GM18858 (cell line): ENCODE results near the gene UBE2G1.
"Not testable (repeated sequence)": the region's sequence is repeated elsewhere in the genome, so short reads cannot be mapped to it uniquely, and the experiment has no call there.

ENCODE experiments used
- ATAC-seq: cut with Tn5 transposase; IDR thresholded peaks from one replicate; pipeline ENCODE4 v1.9.1; 2021; ENCODE audit not compliant: unreplicated experiment

The UBE2G1 gene

DNA sequence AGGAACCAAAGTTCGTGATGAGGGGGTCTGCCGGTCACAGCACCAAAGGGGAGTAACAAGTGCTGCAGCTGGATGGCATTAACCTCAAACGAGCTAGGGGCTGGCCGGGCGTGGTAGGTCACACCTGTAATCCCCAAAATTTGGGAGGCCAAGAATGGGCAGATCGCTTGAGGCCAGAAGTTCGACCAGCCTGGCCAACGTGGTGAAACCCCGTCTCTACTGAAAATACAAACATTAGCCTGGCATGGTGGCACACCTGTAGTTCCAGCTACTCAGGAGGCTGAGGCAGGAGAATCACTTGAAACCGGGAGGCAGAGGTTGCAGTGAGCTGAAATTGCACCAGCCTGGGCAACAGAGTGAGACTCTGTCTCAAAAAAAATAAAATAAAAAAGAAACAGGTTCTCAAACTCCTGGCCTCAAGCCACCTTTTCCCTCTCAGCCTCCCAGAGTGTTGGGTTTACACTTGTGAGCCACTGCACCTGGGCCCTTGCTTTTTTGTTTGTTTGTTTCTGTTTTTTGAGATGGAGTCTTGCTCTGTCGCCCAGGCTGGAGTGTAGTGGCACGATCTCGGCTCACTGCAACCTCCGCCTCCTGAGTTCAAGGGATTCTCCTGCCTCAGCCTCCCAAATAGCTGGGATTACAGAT lies 9.4 kb upstream of the UBE2G1 start:
- not testable (repeated sequence) for ATAC-seq

- ATAC-seq, result peak; percentile 65
Observed at GRCh38 chr17:4375039-4375748, 8.7 kb upstream of the UBE2G1 start.

- ATAC-seq, result no peak
Observed at GRCh38 chr17:4369557-4370230, 3.2 kb upstream of the UBE2G1 start.

DNA sequence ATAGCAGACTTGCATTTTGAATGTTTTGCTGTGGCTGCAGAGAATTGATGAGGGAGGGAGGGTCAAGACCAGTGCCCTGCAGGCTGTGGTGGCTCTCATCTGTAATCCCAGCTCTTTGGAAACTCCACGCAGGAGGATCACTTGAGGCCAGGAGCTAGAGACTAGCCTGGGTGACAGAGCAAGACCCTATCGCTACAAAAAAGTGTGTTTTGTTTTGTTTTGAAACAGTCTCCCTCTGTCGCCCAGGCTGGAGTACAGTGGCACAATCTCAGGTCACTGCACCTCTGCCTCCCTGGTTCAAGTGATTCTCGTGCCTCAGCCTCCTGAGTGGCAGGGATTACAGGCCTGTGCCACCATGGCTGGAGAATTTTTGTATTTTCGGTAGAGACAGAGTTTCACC lies 1.9 kb upstream of the UBE2G1 start:
- no peak for ATAC-seq

DNA sequence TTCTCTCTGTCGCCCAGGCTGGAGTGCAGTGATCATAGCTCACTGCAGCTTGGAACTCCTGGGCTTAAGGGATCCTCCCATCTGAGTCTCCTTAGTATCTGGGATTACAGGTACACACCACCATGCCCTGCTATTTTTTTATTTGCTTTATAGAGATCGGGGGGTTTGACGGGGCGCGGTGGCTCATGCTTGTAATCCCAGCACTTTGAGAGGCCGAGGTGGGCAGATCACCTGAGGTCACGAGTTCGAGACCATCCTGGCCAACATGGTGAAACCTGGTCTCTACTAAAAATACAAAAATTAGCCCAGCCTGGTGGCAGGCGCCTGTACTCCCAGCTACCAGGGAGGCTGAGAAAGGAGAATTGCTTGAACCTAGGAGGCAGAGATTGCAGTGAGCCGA lies 702 bp upstream of the UBE2G1 start:
- not testable (repeated sequence) for ATAC-seq

DNA sequence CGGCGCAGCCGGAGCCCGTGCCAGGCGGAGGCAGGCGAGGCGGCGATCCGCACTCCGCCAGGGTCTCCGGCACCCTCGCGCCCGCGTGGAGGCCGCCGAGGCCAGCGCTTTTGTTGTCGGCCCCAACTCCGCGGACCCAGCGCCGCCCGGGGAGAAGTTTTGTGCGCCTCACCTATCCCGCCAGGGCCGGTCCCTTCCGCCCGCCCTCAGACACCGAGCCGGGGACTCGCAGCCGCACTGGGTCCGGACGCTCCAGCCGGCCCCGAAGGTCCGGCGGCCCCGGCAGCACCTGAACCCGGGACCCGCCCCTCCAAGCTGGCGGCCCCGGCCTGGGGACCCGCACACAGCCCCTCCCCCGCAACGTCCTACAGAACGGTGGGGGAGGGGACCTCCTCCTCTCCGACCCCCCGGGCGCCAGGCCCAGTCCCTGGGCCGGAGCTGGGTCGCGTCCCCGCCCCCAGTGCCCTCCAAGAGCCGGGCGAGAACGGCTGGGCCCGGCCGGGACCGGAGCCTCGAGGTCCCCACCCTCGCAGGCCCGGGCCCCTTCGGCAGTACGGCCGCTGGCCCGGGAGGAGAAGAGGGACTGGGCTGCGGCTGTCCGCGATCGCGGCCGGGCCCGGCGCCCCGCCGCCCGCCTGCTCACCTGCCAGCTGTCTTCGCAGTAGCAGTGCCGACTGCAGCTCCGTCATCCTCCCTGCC lies 698 bp downstream of the UBE2G1 start:
- no peak for ATAC-seq

DNA sequence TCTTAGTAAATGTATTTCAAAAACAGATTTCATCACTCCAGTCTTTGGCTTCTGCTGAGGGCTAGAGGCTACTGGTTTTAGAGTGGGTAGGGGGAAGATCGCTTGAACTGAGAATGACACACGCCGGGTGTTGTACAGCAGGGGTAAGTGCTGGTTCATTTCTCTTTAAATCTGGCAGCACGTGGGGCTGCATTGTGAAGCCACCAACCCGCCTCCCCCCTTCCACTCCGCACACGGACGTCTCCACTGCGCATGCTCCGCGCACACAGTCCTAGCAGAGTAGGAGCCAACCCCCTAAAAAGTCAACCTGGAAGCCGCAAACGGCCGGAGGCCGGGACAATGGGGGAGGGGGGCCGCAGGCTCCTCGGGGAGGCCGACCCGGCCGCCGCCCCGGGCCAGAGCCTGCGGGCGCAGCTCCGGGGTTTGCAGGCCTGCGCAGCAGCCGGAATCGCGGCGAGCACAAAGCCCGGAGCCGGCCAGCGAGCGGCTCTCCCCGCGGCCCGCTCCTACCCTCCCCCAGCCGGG lies 1.3 kb downstream of the UBE2G1 start:
- no peak for ATAC-seq

DNA sequence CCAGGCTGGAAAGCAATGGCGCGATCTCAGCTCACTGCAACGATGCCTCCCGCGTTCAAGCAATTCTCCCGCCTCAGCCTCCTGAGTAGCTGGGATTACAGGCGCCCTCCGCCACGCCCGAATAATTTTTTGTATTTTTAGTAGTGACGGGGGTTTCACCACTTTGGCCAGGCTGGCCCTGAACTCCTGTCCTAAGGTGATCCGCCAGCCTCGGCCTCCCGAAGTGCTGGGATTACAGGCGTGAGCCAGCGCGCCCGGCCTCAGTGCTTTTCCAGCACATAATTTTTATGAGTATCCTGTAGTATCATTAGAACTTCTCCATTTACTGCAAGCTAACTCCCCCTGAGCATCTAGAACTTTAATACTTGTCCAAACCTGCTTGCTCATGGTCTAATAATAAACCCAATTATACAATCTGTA lies 1.8 kb downstream of the UBE2G1 start:
- ATAC-seq, result no peak

DNA sequence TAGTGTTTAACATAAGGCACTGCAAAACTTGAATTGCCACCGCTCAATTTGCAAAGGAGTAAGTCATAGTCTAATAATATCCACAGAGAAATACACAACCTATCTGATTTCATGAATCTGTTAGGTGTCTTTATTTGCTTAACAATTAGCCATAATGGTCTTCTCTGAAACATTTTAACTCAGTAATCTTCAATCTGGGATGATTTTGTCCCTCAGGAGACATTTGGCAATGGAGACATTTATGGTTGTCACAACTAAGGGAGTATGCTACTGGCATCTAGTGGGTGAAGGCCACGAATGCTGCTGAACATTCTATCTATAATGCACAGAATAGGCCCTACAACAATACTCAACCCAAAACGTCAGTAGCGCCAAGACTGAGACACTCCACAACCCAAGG lies 4.3 kb downstream of the UBE2G1 start:
- ATAC-seq, result no peak

DNA sequence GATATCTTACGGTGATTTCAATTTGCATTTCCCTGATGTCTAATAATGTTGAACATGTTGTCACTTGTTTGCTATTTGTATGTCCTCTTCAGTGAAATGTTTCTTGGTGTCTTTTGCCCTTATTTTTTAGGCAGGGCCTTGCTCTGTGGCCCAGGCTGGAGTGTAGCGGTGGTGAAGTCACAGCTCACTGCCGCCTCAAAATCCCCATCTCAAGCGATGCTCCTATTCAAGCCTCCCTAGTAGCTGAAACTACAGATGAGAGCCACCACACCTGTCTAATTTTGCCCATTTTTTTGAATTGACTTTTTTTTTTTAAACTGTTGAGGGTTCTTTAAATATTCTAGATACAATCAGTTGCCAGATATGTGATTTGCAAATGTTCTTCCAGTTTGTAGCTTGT lies 8.3 kb downstream of the UBE2G1 start:
- ATAC-seq, result no peak

- no peak for ATAC-seq
Observed at GRCh38 chr17:4357671-4358070, 8.8 kb downstream of the UBE2G1 start.

DNA sequence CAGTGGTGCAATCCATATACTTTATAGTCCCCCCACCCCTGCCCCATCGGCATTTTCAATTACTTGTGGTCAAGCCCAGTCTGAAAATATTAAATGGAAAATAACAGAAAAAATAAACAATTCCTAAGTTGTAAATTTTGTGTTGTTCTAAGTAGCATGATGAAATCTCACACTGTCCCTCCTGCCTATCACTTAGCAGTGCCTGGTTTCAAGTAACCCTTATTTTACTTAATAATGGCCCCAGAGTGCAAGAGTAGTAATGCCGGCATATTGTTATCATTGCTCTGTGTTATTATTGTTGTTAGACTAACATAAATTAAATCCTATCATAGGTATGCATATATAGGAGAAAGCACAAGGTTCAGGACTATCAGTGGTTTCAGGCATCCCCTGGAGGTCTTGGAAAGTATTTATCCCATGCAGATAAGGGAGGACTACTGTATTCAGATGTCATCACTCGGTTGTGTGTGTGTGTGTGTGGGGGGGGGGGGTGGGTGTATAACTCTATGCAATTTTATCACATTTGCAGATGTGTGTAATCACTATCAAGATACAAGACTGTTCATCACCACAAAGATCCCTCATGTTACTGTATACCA lies 9.3 kb downstream of the UBE2G1 start:
- ATAC-seq, result no peak

DNA sequence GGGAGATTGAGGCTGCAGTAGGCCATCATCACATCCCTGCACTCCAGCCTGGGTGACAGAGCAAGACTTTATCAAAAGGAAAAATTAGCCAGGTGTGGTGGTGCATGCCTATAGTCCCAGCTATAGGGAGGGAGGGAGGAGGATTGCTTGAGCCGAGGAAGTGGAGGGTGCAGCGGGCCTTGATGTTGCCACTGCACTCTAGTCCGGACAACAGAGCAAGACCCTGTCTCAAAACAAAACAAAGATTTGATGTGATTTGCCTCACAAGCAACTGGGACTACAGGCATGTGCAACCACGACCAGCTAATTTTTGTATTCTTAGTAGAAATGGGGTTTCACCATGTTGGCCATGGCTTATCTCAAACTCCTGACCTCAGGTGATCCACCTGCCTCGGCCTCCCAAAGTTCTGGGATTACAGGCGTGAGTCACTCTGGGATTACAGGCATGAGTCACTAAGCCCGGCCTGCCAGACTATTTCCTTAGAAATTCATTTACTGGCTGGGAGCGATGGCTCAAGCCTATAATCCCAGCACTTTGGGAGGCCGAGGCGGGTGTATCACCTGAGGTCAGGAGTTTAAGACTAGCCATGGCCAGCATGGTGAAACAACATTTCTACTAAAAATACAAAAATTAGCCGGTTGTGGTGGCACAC lies 11.5 kb downstream of the UBE2G1 start:
- no peak for ATAC-seq

GRCh38 chr17:4354206-4354605 lies 12.3 kb downstream of the UBE2G1 start:
- ATAC-seq, result no peak

DNA sequence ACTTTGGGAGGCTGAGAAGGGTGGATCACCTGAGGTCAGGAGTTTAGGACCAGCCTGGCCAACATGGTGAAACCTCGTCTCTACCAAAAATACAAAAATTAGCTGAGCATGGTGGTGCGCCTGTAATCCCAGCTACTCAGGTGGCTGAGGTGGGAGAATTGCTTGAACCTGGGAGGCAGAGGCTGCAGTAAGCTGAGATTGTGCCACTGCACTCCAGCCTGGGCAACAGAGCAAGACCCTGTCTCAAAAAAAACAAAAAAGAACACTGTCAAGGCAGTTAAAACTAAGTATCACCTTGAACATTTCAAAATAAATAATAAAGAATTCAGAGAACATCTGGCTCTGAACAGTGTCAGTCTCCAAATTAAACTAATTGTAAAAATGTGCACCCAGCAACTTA lies 16.3 kb downstream of the UBE2G1 start:
- ATAC-seq, result not testable (repeated sequence)

- no peak for ATAC-seq
Observed at GRCh38 chr17:4345581-4346252, 20.8 kb downstream of the UBE2G1 start.

DNA sequence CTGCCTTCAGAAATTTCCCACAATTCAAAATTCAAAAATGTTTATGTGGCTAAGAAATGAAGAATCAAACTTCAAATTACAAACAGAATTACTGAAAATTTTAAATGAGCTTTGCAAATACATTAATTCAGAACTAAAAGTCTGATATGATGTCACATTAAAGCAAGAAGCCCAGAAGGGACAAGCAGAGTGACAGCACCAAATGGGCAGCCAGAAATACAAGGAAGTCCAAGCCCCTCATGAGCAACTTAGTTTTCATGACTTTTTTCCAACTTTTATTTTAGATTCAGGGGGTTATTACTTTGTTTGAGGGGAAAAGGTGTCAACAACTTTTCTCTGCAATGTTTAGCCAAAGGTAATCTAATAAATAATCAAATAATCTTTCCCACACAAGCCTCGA lies 21.5 kb downstream of the UBE2G1 start:
- ATAC-seq, result no peak

DNA sequence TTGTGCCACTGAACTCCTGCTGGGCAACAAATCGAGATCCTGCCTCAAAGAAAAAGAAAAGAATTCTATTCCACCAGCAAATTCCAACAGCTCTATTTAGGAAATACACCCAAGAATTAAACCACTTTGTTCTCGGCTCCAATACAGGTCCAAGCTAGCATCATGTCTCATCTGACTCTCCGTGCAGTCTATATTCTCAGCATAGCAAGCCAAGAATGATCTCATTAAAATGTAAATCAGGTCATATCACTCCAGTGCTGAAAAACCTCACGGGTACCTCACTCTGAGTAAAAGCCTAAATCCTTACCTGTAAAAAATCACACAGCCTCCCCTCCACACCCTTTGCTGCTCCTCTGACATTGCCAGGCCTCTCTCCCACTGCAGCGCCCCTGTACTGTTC lies 23.9 kb downstream of the UBE2G1 start:
- no peak for ATAC-seq

- ATAC-seq, result no peak
Observed at GRCh38 chr17:4341616-4341977, 24.9 kb downstream of the UBE2G1 start.
